GM21786 (cell line): ENCODE data around the gene MYO5A.
A peak's percentile ranks its signal among the peaks of the same experiment; 100 is the strongest.
"Not testable (repeated sequence)": the region's sequence is repeated elsewhere in the genome, so short reads cannot be mapped to it uniquely, and the experiment has no call there.

Experiments used
- ATAC-seq: cut with Tn5 transposase; IDR thresholded peaks from one replicate; pipeline ENCODE4 v1.9.1; 2021; ENCODE audit not compliant: unreplicated experiment

MYO5A gene

DNA sequence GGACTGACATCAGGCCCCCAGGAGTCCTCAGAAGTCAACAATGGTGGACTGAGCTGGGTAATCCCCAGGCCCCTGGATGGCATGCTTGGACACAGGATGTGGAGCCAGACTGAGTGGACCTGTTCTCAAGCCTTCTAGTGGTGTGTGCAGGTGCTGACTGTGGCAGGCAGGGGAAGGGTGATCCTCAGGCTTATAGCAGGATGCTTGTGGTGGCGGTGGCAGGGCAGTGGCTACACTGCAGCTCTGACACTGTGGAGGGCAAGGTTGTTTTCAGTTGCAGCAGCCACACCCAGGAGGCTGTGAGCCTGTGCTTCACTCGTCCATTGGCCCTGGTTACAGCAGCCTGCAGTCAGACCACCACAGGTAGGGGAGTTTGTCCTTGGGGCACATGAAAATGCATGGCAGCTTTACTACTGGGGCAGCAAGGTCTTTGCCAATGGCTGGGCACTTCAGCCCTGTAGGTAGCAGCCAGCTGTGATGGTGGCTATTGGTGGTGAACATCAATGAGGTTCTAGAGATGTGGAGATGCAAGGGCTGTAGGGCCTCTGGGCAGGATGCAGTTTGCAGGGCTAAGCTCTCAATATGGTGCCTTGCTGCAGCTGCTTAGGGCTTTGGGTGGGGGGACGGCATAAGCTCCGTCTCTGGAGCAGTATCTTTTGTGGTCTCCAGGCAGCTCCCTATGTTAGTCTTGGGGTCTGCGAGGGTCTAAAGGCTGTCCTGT lies 17.5 kb upstream of the MYO5A start:
- ATAC-seq, result no peak

DNA sequence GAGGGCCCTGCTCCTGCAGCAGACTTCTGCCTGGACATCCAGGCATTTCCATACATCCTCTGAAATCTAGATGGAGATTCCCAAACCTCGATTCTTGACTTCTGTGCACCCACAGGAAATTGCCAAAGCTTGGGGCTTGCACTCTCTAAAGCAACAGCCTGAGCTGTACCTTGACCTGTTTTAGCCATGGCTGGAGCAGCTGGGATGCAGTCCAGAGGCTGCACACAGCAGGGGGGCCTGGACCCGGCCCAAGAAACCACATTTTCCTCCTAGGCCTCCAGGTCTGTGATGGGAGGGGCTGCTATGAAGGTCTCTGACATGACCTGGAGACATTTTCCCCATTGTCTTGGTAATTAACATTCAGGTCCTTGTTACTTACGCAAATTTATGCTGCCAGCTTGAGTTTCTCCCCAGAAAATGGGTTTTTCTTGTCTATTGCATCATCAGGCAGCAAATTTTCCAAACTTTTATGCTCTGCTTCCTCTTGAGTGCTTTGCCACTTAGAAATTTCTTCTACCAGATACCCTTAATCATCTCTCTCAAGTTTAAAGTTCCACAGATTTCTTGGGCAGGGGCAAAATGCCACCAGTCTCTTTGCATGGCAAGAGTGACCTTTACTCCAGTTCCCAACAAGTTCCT lies 11.8 kb upstream of the MYO5A start:
- ATAC-seq, result no peak

GRCh38 chr15:52537459-52537858 lies 8.8 kb upstream of the MYO5A start:
- no peak for ATAC-seq

DNA sequence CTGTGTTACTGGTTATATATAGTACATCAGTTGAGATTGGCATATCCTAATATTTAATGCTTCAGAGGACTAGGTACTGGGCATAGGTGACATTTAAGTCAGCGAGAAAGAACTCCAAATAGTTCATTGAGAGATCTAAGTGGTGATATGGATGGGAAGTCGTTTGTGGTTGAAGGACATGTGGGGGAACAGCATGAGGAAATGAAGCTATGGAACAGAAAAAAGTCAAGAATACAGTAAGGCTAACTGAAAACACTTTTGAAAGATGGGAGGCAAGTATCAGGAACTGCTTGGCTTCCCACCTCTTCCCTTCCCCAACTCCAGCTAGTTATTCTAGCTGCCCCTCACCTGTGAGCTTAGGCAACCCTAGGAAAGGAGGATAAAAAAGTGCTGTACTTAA lies 3.7 kb upstream of the MYO5A start:
- no peak for ATAC-seq

DNA sequence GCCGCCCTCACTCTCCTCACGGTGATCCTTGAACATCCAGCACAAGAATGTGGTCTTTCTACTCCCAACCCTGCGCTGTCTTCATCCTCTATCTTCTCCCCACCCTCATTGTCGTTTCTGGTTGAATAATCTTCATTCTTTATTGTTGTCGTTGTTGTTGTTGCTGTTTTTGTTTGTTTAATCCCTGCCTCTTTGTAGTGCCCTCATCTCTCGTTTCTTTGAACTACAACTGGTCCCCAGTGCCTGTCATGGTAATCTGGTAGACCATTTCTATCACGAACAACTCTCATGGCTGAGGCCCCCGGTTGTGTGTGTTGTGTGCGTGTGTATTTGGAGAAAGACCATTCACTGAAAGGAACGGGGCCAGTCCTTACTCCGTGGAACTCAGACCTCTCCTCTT lies 1.3 kb upstream of the MYO5A start:
- ATAC-seq, result no peak

DNA sequence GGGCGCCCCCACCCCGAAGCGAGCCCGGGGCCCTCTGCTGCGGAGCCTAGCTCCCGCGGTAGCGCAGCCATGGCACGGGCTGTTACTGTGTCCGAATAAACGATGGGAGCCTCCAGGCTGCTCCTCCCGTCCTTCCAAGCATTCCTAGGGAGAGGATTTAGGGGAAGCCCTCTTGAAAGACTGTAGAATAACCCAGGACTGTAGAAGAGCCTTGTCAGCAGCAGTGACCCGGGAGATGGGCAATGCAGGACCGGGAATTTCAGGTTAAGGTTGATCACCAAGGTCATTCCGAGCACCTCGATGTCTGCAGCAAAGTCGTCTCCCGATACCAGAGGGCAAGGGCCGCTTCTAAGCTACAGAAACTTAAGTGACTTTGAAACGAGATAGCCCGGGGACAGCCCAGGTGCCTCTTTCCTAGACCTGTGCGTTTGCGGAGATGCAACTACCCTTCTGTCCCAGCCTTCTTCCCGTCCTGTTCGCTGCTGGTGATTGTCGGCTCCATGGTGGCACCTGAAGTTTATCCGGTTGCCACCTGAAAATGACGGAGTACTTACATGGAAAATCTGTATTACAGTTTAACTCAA lies 753 bp upstream of the MYO5A start:
- peak; percentile 5 for ATAC-seq

GRCh38 chr15:52527911-52528563 lies 643 bp downstream of the MYO5A start:
- no peak for ATAC-seq

DNA sequence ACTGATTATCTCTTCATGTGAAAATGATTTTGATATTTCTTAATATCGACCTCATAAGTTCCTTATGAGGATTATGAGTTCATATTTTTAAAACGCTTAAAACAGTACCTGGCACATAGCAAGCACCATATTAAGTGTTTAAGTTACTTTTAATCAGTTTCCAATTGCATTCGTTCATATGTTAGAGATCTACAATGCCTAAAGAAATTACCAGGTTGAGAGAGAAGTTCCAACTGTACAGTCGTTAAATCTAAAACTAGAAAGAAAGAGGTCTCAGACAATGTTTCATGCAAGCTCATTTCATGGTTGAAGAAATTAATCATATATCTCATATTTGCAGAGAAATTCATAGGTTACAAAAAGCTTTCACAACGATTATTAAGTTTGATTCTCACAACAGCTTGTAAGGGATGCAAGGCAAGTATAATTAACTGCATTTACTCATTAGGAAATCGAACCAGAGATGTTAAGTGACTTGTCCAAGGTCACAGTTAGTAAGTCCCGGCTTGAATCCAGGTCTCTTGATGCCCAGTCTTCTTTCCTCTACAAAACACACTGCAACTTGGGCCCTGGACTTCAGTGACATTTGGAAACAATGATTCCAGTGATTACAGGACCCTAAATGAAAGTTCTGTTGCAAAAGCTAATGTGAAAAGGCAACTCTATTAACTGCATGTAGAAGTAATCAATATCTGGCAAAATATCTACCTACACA lies 1.3 kb downstream of the MYO5A start:
- ATAC-seq, result no peak

GRCh38 chr15:52524223-52525136 lies 4.2 kb downstream of the MYO5A start:
- ATAC-seq, result no peak

DNA sequence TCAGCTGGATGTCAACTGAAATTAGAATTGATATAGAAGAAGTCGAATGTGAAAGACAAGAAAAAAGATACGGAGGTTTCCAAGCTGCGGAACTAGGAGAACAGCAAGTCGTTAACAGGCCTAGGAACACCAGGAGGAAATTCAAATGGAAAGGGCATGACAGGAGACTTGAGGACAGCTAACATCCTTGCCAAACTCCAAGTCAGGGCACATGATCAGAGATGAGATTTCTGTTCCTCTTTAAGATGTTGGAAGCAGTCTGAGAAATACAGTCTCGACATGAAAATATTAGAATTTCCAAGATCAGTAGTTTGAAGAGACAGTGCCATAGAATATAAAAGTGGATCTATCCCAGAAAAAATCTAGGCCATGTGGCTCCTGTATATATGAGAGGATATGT lies 5.0 kb downstream of the MYO5A start:
- ATAC-seq, result no peak

GRCh38 chr15:52523192-52523591 lies 5.5 kb downstream of the MYO5A start:
- no peak for ATAC-seq

DNA sequence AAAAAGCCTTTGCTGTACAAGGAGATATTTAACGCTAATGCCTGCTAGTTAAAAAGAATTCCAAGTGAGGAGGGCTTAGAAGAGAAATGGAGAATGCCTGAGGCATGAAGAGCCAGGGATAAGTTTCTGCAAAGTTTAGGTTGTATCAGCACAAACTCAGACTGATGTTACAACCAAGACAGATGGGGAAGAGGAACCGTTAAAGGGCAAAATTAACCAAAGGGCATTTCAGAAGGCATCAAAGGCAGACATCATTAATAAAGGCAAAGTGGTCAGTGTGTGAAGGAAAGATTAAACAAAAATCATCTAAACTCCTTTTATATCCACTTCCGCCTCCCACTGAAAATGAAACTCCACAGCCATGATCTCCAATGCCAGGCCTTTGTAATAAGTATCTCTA lies 7.0 kb downstream of the MYO5A start:
- ATAC-seq, result no peak

- ATAC-seq, result no peak
Measured at GRCh38 chr15:52520421-52520820, 8.3 kb downstream of the MYO5A start.

DNA sequence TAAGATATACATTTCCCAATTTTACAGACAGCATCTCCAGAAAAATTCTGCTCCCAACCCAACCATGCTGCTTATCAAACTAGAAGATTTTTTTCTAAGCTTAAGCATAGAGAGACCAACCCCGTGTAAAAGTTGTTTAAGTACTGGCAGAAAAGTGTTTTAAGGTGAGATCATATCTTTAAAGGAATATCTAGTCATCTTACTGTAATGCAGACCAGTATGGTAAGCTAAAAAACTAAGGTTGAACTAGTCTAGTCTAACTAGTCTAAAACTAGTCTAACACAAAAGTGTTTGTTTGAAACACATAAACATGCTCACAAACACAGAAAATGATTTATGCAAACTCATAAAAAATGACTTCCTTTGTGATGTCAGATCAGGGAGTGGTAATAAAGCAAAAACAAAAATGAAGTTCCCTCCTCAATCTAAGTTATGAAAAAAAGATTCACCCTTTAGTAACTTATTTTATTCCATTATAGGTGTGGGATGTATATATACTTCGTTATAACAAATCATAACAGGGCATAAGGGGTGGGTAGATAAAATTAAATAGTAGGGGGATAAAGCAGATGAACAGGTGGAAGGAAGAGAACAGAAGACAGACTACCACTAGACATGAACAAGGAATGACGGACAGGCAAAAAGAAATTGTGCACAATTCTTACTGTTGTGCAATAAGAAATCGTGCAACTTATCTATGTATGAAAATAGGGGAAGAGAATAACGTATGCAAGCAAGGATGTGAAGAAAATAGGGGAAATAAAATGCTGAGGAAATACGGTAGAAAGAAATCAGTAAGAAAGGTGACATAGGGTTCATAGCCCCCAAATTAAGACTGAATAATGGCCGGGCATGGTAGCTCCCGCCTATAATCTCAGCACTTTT lies 10.0 kb downstream of the MYO5A start:
- ATAC-seq, result no peak

DNA sequence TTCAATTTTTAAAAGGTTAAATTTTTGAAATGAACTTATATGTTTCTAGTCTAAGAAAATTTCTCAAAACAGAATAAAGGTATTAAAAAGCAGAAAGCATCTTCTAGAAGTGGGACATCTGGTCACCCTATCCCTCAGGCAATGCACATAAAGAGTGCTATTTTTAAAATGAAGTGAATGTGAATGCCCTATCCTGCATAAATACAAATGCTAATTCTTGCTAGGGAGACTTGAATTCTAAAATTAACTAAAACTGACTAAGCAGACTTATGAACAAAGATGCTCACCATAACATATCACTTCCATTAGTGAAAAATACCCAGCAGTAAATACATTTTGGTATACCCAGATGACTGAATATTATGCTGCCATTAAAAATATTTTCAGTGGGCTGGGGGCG lies 11.7 kb downstream of the MYO5A start:
- ATAC-seq, result no peak

DNA sequence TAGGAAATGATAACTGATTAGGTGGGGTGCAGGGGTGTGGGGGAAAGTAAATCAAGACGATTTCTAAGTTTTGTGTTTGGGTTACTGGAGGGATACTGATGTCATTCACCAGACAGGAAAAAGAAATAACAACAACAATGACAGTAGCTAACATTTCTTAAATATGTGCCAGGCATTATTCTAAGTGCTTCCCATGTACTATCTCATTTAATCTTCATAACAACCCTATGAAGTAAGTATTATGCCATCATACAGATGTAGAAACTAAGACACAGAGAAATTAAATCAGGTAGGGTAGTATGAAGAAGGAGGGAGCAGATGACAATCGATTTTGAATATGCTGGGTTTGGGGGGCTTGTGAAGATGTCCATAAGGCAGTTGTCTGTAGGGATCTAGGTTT lies 13.3 kb downstream of the MYO5A start:
- no peak for ATAC-seq

GRCh38 chr15:52514482-52514881 lies 14.2 kb downstream of the MYO5A start:
- ATAC-seq, result no peak

GRCh38 chr15:52512869-52513268 lies 15.8 kb downstream of the MYO5A start:
- ATAC-seq, result not testable (repeated sequence)

DNA sequence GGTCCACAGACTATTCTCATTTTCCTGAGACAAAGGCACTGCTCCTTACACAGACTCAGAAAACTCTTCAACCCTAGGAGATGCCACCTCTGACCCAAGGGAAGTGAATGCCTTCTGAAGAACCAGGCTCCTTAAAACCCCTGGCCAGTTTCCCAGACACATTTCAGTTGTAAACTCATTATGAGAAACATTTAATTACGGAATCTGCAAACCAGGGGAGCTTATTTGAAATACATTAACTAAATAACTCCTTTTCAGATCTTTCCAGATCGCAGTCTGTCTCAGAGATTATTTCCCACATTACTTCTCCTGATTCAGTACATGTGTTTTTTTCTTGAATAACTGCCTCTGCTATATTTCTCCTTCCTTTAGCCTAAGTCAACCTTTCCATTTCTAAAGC lies 17.6 kb downstream of the MYO5A start:
- no peak for ATAC-seq
